H1 (cell line): Measurements from ENCODE around the gene KRT1. TPM values are rescaled to one million over a fixed set of nuclear protein-coding genes. Genes with fewer than 3 reads are reported as not detected.

Experiments
- CTCF ChIA-PET: fragments of 300-600 bp; sonication (Branson Sonifier 250); formaldehyde crosslinking; loops from one replicate; lab custom pipeline; 2021; ENCODE audit not compliant: partially characterized antibody; lab: Charles Lee
- POLR2A ChIA-PET: fragments of 300-600 bp; sonication (Branson Sonifier 250); formaldehyde crosslinking; loops from one replicate; lab custom pipeline; 2021; ENCODE audit warnings: inconsistent platforms; ENCODE audit not compliant: partially characterized antibody; lab: Charles Lee
- DNase-seq, 2 experiments: peaks; one replicate each; pipeline versions ENCODE4 v3.0.0 to v3.0.0-alpha.2; 2010 to 2022; ENCODE audit warnings: low spot score in 2 of 2, low read depth in 1 of 2, mixed read lengths in 1 of 2
- FAIRE-seq: peaks from 2 replicates; lab custom pipeline; 2011; peaks lifted over from hg19 to GRCh38; lab: Jason Lieb, UNC
- H2AFZ ChIP-seq: 2 replicates; pipeline ENCODE4 v1.8.1; 2012; ENCODE audit warnings: low read length, inconsistent platforms
- H2AK5ac ChIP-seq: 2 replicates; pipeline ENCODE4 v1.6.1; 2013; ENCODE audit warnings: low read depth, low read length
- H2BK120ac ChIP-seq: replicated peaks from 2 replicates; pipeline ENCODE3; 2013; ENCODE audit warnings: low read depth, low read length, inconsistent platforms
- H2BK12ac ChIP-seq: 2 replicates; pipeline ENCODE4 v1.6.1; 2013; ENCODE audit warnings: low read depth, low read length
- H2BK15ac ChIP-seq: 2 replicates; pipeline ENCODE4 v1.6.1; 2013; ENCODE audit warnings: low read length
- H2BK20ac ChIP-seq: 2 replicates; pipeline ENCODE4 v1.6.1; 2013; ENCODE audit warnings: low read length
- H2BK5ac ChIP-seq: 2 replicates; pipeline ENCODE4 v1.6.1; 2013; ENCODE audit warnings: low read depth, low read length
- H3K14ac ChIP-seq: 2 replicates; pipeline ENCODE4 v1.6.1; 2013; ENCODE audit warnings: inconsistent platforms; ENCODE audit not compliant: insufficient read length
- H3K18ac ChIP-seq: 2 replicates; pipeline ENCODE4 v1.6.1; 2013; ENCODE audit warnings: low read length; ENCODE audit errors: extremely low read depth
- H3K23ac ChIP-seq: 2 replicates; pipeline ENCODE4 v1.6.1; 2013; ENCODE audit warnings: inconsistent platforms; ENCODE audit not compliant: insufficient read length
- H3K23me2 ChIP-seq: 2 replicates; pipeline ENCODE4 v1.6.1; 2013; ENCODE audit warnings: low read depth, low read length
- H3K27ac ChIP-seq: 2 replicates; pipeline ENCODE4 v1.6.1; 2011; ENCODE audit warnings: low read depth, low read length, inconsistent platforms
- H3K27me3 ChIP-seq, 4 experiments: replicated peaks in 1 of 4; 1 replicate in 1 of 4; 2 replicates in 3 of 4; pipeline versions ENCODE4 v1.6.1 to v1.8.1; 2011 to 2013; ENCODE audit warnings: low read length in 3 of 4, mild to moderate bottlenecking in 3 of 4, inconsistent platforms in 2 of 4, mixed read lengths in 2 of 4, moderate library complexity in 1 of 4; ENCODE audit not compliant: control insufficient read depth in 3 of 4, insufficient read depth in 3 of 4; ENCODE audit errors: extremely low read depth in 1 of 4
- H3K36me3 ChIP-seq, 4 experiments: 2 replicates each; pipeline versions ENCODE4 v1.6.1 to v1.8.1; 2011 to 2013; ENCODE audit warnings: mild to moderate bottlenecking in 4 of 4, low read length in 3 of 4, moderate library complexity in 2 of 4, control low read depth in 1 of 4, inconsistent platforms in 1 of 4; ENCODE audit not compliant: insufficient read depth in 4 of 4, control insufficient read depth in 2 of 4
- H3K4ac ChIP-seq: replicated peaks from 2 replicates; pipeline ENCODE3; 2013; ENCODE audit warnings: low read length, low read depth, mixed read lengths, inconsistent platforms; ENCODE audit not compliant: insufficient read length
- H3K4me1 ChIP-seq, 4 experiments: replicated peaks in 1 of 4; 1 replicate in 1 of 4; 2 replicates in 3 of 4; pipeline versions ENCODE4 v1.6.1 to v1.8.1; 2011 to 2013; ENCODE audit warnings: low read length in 3 of 4, inconsistent platforms in 2 of 4, mixed read lengths in 1 of 4; ENCODE audit not compliant: insufficient read depth in 4 of 4, control insufficient read depth in 3 of 4
- H3K4me2 ChIP-seq, 2 experiments: 2 replicates each; pipeline versions ENCODE4 v1.6.1 to v1.8.1; 2011 to 2013; ENCODE audit warnings: low read depth in 2 of 2, low read length in 2 of 2, control low read depth in 1 of 2, inconsistent platforms in 1 of 2, mild to moderate bottlenecking in 1 of 2; ENCODE audit not compliant: insufficient read depth in 1 of 2
- H3K4me3 ChIP-seq, 4 experiments: fragments of 200-600, 300-600 bp in 1 of 4; sonication (generic), shearing (Covaris generic), sonication (Bioruptor Twin) in 1 of 4; 2 replicates each; pipeline versions ENCODE4 v1.5.1 to v1.8.1; 2011 to 2016; ENCODE audit warnings: low read length in 4 of 4, low read depth in 3 of 4, control low read depth in 2 of 4, inconsistent platforms in 2 of 4, mild to moderate bottlenecking in 2 of 4, mixed read lengths in 1 of 4, moderate library complexity in 1 of 4; ENCODE audit not compliant: insufficient read depth in 2 of 4; ENCODE audit errors: extremely low read depth in 1 of 4
- H3K56ac ChIP-seq: replicated peaks from 2 replicates; pipeline ENCODE3; 2013; ENCODE audit warnings: low read depth, mild to moderate bottlenecking, mixed read lengths, low read length, inconsistent platforms; ENCODE audit not compliant: insufficient read length
- H3K79me1 ChIP-seq: 2 replicates; pipeline ENCODE4 v1.6.1; 2013; ENCODE audit warnings: low read depth, low read length, control low read depth
- H3K79me2 ChIP-seq, 2 experiments: 2 replicates each; pipeline versions ENCODE4 v1.6.1 to v1.8.1; 2012 to 2013; ENCODE audit warnings: low read length in 2 of 2, mild to moderate bottlenecking in 2 of 2, inconsistent platforms in 1 of 2; ENCODE audit not compliant: insufficient read depth in 2 of 2, control insufficient read depth in 1 of 2
- H3K9ac ChIP-seq, 4 experiments: replicated peaks in 1 of 4; 1 replicate in 1 of 4; 2 replicates in 3 of 4; pipeline versions ENCODE4 v1.6.1 to v1.8.1; 2011 to 2013; ENCODE audit warnings: low read depth in 3 of 4, low read length in 3 of 4, control low read depth in 2 of 4, mild to moderate bottlenecking in 2 of 4, moderate library complexity in 2 of 4, inconsistent platforms in 1 of 4; ENCODE audit errors: extremely low read depth in 1 of 4
- H3K9me3 ChIP-seq, 2 experiments: 2 replicates each; pipeline versions ENCODE4 v1.6.1 to v1.8.1; 2012 to 2013; ENCODE audit warnings: mild to moderate bottlenecking in 2 of 2, moderate library complexity in 2 of 2, control low read depth in 1 of 2, inconsistent platforms in 1 of 2, low read depth in 1 of 2, low read length in 1 of 2, mixed read lengths in 1 of 2; ENCODE audit not compliant: insufficient read depth in 2 of 2
- H4K20me1 ChIP-seq, 2 experiments: replicated peaks in 1 of 2; 2 replicates each; pipeline versions ENCODE3 to v1.8.1; 2011 to 2013; ENCODE audit warnings: inconsistent platforms in 2 of 2, low read length in 2 of 2, mild to moderate bottlenecking in 1 of 2; ENCODE audit not compliant: insufficient read depth in 2 of 2, control insufficient read depth in 1 of 2
- H4K5ac ChIP-seq: 2 replicates; pipeline ENCODE4 v1.6.1; 2013; ENCODE audit warnings: low read length, low read depth, mixed read lengths, inconsistent platforms; ENCODE audit not compliant: insufficient read length
- H4K8ac ChIP-seq: 2 replicates; pipeline ENCODE4 v1.8.0; 2013; ENCODE audit warnings: mild to moderate bottlenecking, moderate library complexity, low read length, inconsistent platforms; ENCODE audit not compliant: insufficient read depth; ENCODE audit errors: extremely low read depth
- H4K91ac ChIP-seq: replicated peaks from 2 replicates; pipeline ENCODE3; 2013; ENCODE audit warnings: low read length, mixed read lengths, inconsistent platforms; ENCODE audit not compliant: insufficient read length
- BRCA1 ChIP-seq: IDR thresholded peaks from 2 replicates; pipeline ENCODE4 v1.6.1; 2012; ENCODE audit warnings: low read depth, low read length, improper control_type of control experiment
- CHD1 ChIP-seq: IDR thresholded peaks from 2 replicates; pipeline ENCODE4 v1.6.1; 2012; ENCODE audit warnings: low read depth, low read length, improper control_type of control experiment
- MAFK ChIP-seq: IDR thresholded peaks from 2 replicates; pipeline ENCODE4 v1.6.1; 2012; ENCODE audit warnings: low read depth, mild to moderate bottlenecking, improper control_type of control experiment, low read length
- RAD21 ChIP-seq, 2 experiments: IDR thresholded peaks in 1 of 2; conservative IDR thresholded peaks in 1 of 2; 2 replicates each; pipeline ENCODE4 v1.6.1; 2011; ENCODE audit warnings: low read depth in 2 of 2, low read length in 2 of 2, improper control_type of control experiment in 1 of 2, inconsistent platforms in 1 of 2, mild to moderate bottlenecking in 1 of 2, moderate library complexity in 1 of 2
- SIN3A ChIP-seq, 2 experiments: IDR thresholded peaks in 1 of 2; conservative IDR thresholded peaks in 1 of 2; 2 replicates each; pipeline ENCODE4 v1.6.1; 2011 to 2012; ENCODE audit warnings: low read length in 2 of 2, improper control_type of control experiment in 1 of 2, low read depth in 1 of 2, mild to moderate bottlenecking in 1 of 2
- SIRT6 ChIP-seq: IDR thresholded peaks from one replicate; pipeline ENCODE4 v1.7.1; 2012; ENCODE audit warnings: low read length, inconsistent platforms
- TCF12 ChIP-seq: IDR thresholded peaks from 2 replicates; pipeline ENCODE4 v1.6.1; 2011; ENCODE audit warnings: low read depth, mild to moderate bottlenecking, low read length
- YY1 ChIP-seq: IDR thresholded peaks from 2 replicates; pipeline ENCODE4 v1.6.1; 2011; ENCODE audit warnings: low read depth, mild to moderate bottlenecking, low read length
- WGBS, 2 experiments: shearing (Covaris generic) in 1 of 2; methylation state at CpG; one replicate each; pipeline versions ENCODE4 v1.1.6 to v1.1.7; 2013 to 2015; ENCODE audit warnings: low lambda C conversion rate in 2 of 2, mixed read lengths in 2 of 2, inconsistent platforms in 1 of 2, low coverage in 1 of 2, missing lambda C conversion rate in 1 of 2; ENCODE audit not compliant: insufficient replicate concordance in 2 of 2, insufficient coverage in 1 of 2, insufficient read length in 1 of 2; ENCODE audit errors: extremely low coverage in 1 of 2, missing lambda C conversion rate in 1 of 2; 5-methylcytosine and 5-hydroxymethylcytosine counted together
- polyA plus RNA-seq, 7 experiments: library from polyadenylated mRNA; depleted of rRNA in 3 of 7; stranded (reverse) in 5 of 7; unstranded in 2 of 7; fragments of >200 nt in 5 of 7; fragments of 200-250 nt in 2 of 7; gene quantifications; 1 replicate in 5 of 7; 2 replicates in 1 of 7; 4 replicates in 1 of 7; pipeline versions ENCODE4 v1.2.1 to v1.2.3, GENCODE V29; 2011 to 2013; ENCODE audit warnings: missing spikeins in 2 of 7, mixed read lengths in 2 of 7
- total RNA-seq: library from RNA; stranded (reverse); fragmentation: NEBNext Ultra II Directional; extraction: Animal tissue kit (Norgen Biotek cat#: 25700); gene quantifications from 2 replicates; pipeline ENCODE4 v1.2.1, GENCODE V29; 2021
- TF ChIP-seq, protein P1 (sequence below): IDR thresholded peaks from 2 replicates; pipeline ENCODE4 v1.6.1; 2012; ENCODE audit warnings: low read length, inconsistent platforms
- TF ChIP-seq, protein P2 (sequence below): IDR thresholded peaks from 2 replicates; pipeline ENCODE4 v1.6.1; 2011; ENCODE audit warnings: low read depth, mild to moderate bottlenecking, low read length; ENCODE audit not compliant: insufficient read depth

KRT1 gene
- total and polyA plus RNA-seq, 2 of the 8 experiments (the other 6 are each of a cell fraction or from before 2014, with no cell fraction given), result not detected

DNA sequence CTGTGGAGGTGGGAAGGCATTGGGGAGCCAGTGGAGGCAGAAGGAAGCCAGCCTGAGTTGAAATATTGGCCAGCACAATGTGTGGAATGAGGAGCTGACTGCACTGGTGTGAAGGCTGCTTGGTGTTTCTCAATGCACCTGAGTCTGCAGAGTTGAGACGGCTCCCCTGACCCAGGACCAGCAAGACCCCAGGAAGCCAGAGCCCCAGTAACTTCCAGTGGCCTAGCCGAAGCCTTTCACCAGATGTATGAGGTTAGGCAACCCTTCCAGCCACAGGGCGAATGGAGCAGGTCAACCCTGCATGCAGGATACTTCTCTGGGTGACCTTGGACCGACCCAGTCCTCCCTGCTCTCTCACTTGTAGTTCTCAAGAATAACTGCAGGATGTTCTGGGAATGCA, 48.9 kb downstream of the KRT1 start:
- H2AK5ac ChIP-seq, result no peak overlapping the region
- no peak overlapping the region for H3K56ac ChIP-seq
- H2BK5ac ChIP-seq, result no peak overlapping the region
- no peak overlapping the region for H2BK120ac ChIP-seq
- no peak overlapping the region for H3K4me3 ChIP-seq
- no peak overlapping the region for H3K4ac ChIP-seq
- no peaks in the 10 kb centered on the region for H3K23me2 ChIP-seq
- H3K9ac ChIP-seq, result no peak overlapping the region
- no peaks in the 10 kb centered on the region for H3K9me3 ChIP-seq
- TF ChIP-seq, protein P1, sequence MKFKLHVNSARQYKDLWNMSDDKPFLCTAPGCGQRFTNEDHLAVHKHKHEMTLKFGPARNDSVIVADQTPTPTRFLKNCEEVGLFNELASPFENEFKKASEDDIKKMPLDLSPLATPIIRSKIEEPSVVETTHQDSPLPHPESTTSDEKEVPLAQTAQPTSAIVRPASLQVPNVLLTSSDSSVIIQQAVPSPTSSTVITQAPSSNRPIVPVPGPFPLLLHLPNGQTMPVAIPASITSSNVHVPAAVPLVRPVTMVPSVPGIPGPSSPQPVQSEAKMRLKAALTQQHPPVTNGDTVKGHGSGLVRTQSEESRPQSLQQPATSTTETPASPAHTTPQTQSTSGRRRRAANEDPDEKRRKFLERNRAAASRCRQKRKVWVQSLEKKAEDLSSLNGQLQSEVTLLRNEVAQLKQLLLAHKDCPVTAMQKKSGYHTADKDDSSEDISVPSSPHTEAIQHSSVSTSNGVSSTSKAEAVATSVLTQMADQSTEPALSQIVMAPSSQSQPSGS, result no peak
- no peak for TF ChIP-seq BRCA1
- TF ChIP-seq CHD1, result no peak
- TF ChIP-seq SIRT6, result no peak
- no peak for TF ChIP-seq RAD21 (IDR thresholded peaks at IDR 0.05 in 1 of 2, conservative IDR thresholded peaks at IDR 0.05 in 1 of 2; ENCODE audit: low read depth in 2 of 2, low read length in 2 of 2)
- no peak for TF ChIP-seq SIN3A (conservative IDR thresholded peaks at IDR 0.05 in 1 of 2, IDR thresholded peaks at IDR 0.05 in 1 of 2; ENCODE audit: low read depth in 1 of 2, low read length in 2 of 2)
- TF ChIP-seq TCF12, result no peak
- no peak for TF ChIP-seq YY1
- TF ChIP-seq, protein P2, sequence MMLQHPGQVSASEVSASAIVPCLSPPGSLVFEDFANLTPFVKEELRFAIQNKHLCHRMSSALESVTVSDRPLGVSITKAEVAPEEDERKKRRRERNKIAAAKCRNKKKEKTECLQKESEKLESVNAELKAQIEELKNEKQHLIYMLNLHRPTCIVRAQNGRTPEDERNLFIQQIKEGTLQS, result no peak
- no peak for TF ChIP-seq MAFK
- H2BK15ac ChIP-seq, result no peak overlapping the region
- no peaks in the 10 kb centered on the region for H3K36me3 ChIP-seq
- DNase-seq (peak in 1 of 2 experiments; percentile 7), FAIRE-seq (no peak)
- 62% methylated on average over 4 of the region's 4 CpGs; no CpG with 5 or more reads in 1 of the 2 experiments for WGBS, 2 experiments
- H3K79me2 ChIP-seq, result no peaks in the 10 kb centered on the region
- no peak overlapping the region for H2BK20ac ChIP-seq
- no peak overlapping the region for H4K8ac ChIP-seq
- H3K14ac ChIP-seq, result no peak overlapping the region
- H4K5ac ChIP-seq, result no peak overlapping the region
- no peaks in the 10 kb centered on the region; the same call in 1 of the 2 replicates for H3K79me1 ChIP-seq
- H3K23ac ChIP-seq, result no peak overlapping the region
- ChIA-PET POLR2A (no interaction called here), CTCF (interaction anchor here (1.1 kb wide), 1 partner anchor 247 kb away, joined by 3 read pairs; no protein-coding TSS in a partner anchor)
- no peaks in the 10 kb centered on the region for H4K20me1 ChIP-seq
- H4K91ac ChIP-seq, result no peak overlapping the region
- no peaks in the 10 kb centered on the region; a peak in 2 of 7 replicates for H3K27me3 ChIP-seq
- no peak overlapping the region for H3K4me2 ChIP-seq
- no peak overlapping the region for H2BK12ac ChIP-seq
- H3K27ac ChIP-seq, result no peak overlapping the region
- H3K4me1 ChIP-seq, result no peaks in the 10 kb centered on the region
- no peak overlapping the region for H3K18ac ChIP-seq
- H2AFZ ChIP-seq, result no peak overlapping the region
